HG03521 (cell line): ENCODE data around the gene ADAT1.

Source experiments
- ATAC-seq: cut with Tn5 transposase; IDR thresholded peaks from one replicate; pipeline ENCODE4 v1.9.1; 2021; ENCODE audit warnings: mild to moderate bottlenecking, moderate library complexity; ENCODE audit not compliant: unreplicated experiment

The ADAT1 gene

DNA sequence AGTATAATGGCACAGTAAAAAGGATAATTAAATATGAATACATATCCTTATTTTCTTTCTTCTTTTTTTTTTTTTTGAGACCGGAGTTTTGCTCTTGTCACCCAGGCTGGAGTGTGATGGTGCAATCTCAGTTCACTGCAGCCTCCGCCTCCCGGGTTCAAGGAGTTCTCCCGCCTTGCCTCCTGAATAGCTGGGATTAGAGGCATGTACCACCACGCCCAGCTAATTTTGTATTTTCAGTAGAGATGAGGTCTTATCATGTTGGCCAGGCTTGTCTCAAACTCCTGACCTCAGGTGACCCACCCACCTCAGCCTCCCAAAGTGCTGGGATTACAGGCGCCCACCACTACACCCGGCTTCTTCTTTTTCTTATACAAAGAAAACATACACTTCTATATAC is 44.9 kb downstream of the ADAT1 start:
- no peak for ATAC-seq

DNA sequence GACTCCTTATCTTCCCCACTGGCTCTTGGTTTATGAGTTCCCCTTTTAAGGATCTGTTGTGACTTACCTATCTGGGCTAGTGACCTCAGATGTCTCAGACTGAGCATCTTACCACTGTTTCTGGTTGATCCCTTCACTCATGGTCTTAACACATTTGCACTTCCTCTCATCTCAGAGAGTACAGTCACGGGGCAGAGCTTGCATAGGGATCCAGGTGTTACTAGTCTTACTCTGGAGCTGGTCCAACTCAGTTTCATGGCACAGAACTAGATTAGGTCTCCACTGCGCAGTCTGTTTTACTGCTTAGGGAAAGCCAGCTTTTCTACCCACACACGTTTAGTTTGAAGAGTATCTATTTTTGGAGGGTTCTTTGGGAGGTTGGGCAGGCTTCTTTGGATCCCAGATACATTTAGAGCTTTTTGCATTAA is 46.7 kb downstream of the ADAT1 start:
- ATAC-seq: no peak

DNA sequence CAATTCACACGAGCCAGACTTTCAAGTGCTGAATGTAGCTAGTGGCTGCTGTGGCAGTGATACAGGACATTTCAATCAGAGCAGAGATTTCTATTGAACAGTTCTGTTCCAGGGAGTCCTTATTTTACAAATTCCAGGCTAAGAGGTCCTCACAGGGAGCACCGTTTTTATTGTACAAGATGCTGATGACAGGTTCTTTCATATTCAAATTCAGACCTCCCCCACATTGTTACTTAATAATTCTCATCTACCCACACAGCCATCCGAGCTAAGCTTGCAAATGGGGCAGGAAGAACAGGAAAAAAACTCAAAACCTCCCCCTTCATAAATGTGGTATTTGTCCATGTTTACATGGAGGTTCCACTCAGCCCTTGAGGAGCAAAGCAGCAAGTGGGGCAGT is 47.1 kb downstream of the ADAT1 start:
- no peak for ATAC-seq

DNA sequence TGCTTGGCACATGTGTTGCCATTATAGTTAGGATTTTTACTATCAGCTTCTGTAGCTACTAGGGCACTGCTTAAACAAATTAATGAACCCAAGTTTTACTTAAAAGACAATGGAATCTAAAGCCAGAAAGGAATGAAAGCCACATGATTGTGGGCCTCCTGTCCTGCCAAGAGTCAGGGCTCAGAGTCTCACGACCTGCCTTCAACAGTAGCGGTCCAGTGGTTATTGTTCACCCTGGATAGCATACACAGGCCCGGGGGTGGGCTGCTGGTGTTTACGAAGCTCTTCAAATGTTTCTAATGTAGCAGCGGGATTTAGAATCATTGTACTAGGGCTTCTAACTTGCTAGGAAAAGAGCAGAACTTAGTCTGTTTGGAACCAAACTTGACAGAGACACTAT is 49.1 kb downstream of the ADAT1 start:
- no peak for ATAC-seq

DNA sequence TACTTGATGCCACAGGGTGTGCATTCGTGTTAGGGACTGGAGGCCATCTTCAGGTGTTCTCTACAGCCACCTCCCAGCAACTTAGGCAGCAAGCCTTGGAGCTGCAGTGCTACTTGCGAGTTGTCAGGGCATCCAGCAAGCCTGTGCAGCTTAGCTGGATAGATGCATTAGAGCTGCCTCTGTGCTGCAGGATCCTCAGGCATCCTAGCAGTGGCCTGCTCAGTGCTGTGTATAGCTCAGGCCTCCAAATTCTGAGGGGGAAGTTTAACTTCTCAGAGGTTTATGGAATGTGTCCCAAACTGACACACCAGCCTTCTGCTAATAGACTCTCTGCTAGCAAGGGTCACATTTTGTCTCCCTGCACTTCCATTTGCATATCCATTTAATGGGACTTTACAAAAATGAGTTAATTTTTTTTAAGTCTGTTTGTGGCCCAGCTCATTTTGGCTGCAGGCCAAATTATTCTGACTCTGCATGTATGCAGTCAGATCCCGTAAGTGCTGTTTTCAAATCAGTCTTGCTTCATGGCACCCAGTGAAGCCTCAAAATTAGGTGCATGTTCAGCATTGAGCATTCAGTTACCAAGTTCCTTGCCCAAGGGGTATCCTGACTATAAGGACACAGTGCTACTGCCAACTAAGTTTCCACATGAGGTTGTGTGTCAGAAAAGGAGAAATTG is 50.1 kb downstream of the ADAT1 start:
- ATAC-seq: no peak

DNA sequence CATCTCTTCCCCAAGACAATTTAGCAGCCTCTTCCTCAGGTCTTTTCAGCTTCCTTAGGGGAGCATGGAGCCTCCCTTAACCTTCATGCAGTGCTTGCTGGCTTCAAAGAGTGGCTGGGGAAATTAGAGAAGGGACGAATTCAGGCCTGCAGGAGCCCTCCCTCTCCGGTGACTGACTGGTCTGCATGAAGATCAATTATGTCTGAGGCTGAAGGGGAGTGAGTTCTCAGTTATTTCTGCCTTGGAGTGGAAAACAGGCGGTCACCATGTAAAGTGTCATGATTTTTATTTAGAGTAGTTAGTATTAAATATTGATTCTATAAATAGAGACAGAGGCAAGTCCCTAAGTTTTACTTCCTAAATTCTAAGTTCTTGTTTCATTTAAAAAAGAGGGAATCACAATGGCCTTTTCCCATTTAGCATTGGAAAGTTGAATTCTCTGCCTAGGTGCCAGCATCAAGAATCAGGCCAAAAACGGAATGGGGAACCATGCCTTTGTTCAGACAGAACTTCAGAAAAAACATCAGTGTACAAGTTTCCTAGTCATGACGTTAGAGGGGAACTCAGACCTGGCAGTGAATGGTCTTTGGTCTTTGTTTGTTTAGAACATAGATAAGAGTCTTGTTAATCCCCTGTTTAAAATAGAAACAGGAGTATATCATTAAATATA is 52.5 kb downstream of the ADAT1 start:
- ATAC-seq: no peak

DNA sequence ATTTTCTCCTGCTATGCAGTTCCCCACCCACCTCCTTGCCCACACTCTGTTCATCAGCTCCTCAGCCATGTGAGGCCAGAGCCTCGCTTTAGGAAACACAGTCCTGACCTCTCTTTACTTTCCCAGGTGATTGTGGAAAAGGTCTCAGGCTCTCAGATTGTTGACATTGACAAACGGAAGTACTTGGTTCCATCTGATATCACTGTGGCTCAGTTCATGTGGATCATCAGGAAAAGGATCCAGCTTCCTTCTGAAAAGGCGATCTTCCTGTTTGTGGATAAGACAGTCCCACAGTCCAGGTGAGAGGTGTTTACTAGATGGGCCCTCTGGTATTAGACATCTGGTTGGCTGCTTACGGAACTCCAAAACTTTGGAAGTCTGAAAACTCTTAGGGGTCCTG is 55.2 kb downstream of the ADAT1 start:
- no peak for ATAC-seq

DNA sequence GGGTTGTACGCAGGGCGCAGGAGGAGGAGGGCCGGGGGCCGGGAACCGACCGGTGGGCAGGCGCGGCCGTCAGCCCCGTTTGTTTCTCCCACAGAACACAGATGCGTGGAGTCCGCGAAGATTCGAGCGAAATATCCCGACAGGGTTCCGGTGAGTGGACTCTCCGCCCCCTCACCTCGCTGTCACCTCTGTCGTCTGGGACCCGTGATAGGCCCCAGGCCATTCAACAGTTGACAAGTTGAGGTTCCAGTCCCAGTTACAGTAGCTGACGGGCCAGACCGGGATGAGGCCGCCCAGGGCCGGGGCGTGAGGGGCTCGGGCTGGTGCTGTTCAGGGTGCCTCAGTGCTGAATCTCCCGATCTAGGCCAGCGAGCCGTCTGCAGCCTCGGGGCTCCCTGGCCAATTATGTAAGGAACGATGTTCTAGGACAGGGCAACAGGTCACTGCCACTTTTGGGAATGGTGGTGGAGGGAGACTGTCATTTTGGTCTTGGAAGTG is 56.3 kb downstream of the ADAT1 start:
- no peak for ATAC-seq

DNA sequence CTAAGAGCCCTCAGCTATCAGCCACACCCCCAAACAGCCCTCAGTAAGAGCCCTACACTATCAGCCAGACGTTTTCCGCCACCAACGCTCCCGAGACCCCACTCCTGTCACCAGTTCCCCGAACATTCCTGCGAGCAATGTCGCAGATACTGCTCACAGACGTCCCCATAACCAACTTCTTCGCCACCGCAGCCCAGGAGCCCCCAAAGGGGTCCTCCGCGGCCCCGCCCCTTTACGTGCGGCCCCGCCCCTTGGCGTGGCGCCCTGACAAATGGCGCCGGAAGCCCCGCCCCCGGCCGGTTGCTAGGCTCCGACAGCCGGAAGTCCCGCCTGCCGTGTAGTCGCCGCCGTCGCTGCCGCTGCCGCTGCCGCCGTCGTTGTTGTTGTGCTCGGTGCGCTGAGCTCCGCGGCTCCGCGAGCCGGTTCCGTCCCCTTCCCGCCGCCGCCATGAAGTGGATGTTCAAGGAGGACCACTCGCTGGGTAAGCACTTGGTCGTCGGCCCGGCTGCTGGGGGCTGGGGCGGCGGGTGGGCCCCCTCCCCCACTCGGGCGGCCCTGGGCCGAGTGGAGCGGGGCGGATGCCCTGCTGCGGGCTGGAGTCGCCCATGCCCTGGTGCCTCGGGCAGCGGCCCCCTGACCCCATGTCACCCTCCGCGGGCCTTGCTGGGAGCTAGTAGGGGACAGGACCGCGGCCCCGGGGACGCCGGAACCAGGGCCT is 56.9 kb downstream of the ADAT1 start, which contains the start of gene GABARAPL2:
Gene GABARAPL2 (plus strand): TSS at position 340 of the 718 bp plus-strand sequence. CDS start 108 bp downstream, at position 448.
- peak; percentile 72 for ATAC-seq

DNA sequence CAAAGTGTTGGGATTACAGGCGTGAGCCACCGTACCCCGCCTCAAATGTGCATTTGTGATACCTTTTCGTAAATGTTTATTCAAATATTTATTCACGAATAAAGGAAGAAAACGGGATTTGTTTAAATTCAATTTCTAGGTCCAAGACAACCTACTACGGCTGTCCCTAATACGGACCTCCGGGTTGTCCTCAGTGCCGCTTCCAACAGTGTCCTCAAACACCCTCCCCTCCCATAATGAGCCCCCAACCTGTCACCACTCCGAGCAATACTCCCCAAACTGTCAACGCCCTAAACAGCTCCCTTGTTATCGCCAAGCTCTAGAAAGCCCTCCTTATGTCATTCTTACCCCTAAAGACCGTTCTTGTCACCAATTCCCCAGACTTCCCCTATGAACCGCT is 57.4 kb downstream of the ADAT1 start:
- ATAC-seq: peak; percentile 5

DNA sequence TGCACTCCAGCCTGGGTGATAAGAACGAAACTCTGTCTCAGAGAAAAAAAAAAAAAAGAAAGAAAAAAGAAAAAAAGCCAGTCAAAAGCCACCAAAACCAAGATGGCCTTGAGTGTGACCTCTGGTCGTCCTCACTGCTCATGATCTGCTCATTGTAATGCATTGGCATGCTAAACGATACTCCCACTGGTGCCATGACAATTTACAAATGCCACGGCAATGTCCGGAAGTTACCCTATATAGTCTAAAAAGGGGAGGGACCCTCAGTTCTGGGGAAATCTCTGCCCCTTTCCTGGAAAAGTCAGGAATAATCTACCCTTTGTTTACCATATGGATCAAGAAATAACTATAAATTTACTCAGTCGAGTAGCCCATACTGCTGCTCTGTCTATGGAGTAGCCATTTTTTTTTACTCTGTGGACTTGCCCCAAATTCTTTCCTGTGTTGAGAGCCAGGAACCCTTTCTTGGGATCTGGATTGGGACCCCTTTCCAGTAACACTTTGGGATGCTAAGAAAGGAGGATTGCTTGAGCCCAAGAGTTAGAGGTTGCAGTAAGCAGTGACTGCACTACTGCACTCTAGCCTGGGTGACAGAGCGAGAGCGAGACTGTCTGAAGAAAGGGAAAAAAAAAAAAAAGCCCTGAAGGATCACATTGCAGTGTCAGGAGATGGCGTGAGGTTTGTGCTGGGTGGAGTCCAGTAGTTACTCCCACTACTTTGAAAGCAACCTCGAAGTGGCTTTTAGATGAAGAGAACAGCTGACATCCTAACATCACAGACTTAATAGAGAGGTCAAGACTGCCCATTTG is 63.3 kb downstream of the ADAT1 start:
- no peak for ATAC-seq

DNA sequence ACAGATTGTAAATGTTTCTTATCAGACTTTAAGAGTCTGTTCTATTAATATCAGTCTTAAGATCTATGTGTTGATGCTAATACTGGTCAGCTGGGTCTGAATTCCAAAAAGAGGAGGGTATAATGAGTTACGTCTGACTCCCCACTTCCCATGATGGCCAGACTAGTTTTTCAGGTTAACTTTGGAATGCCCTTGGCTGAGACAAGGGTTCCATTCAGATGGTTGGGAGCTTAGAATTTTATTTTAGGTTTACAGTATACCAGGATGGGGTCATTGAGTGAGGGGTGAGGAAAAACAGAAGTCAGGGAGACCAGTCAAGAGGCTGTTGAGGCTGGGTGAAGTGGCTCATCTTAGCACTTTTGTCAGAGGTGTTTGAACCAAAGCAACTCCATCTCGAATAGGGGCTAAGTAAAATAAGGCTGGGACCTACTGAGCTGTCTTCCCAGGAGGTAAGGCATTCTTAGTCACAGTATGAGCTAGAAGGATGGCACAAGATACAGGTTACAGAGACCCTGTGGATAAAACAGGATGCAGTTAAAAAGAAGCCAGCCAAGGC is 64.2 kb downstream of the ADAT1 start:
- no peak for ATAC-seq

DNA sequence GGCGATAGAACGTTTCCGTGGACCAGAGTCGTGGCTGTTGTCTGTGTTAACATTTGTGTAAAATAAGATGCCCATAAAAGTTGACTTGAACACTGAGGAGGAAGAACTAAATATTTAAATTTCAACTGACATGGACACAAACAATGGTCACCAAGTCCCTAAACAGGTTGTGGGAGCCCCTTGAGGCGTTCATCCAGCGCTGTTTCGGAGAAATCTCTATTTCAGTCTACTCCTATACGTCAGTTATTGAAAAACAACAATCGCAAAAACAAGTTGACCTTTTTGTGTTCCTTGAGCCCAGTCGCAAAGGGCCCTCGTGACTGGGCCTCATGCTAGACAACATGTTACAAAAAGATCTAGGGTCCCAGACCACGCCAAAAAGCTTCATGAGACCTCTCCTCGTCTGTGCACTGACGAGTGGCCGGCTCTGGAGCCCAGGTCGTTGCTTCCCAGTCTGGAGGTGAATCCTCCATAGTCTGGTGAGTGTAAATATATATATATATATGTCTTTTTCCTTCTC is 66.6 kb downstream of the ADAT1 start:
- ATAC-seq: no peak

DNA sequence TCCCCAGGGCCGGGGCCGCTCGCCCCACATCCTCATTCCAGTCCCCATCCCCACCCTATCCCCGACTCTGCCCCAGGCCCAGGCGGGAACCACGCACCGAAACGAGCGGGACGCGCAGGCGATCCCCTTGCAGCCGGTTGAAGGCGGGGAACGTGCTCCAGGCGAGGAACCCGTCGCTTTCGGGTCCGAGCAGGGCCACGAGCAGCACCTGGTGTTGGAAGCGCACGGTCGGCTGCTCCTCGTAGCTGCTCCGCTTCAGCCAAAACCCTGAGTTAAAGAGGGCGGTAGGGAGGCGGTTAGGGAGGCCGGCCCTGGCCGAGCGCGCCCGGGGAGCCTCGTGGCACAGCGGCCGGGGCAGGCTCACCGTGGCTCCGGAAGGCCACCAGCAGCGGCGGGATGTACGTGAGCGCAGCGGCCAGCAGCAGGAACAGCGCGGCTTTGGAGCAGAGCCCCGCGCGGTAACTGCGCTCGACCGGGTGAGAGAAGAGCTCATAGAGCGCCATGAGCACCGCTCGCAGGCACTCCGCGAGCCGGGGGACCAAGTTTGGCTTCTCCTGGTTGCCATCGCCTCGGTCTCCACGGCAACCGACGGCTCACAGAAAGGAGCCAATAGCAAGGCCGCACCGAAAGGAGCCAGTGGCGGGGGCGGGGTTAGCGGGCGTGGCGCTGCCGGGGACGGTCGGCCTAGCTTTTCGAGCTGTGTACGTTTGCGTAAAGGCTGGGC is 67.2 kb downstream of the ADAT1 start, which contains the start of gene TMEM231:
Gene TMEM231 (minus strand): TSS at position 546 of the 724 bp plus-strand sequence. CDS start 43 bp downstream, at position 503.
- ATAC-seq: peak; percentile 96

DNA sequence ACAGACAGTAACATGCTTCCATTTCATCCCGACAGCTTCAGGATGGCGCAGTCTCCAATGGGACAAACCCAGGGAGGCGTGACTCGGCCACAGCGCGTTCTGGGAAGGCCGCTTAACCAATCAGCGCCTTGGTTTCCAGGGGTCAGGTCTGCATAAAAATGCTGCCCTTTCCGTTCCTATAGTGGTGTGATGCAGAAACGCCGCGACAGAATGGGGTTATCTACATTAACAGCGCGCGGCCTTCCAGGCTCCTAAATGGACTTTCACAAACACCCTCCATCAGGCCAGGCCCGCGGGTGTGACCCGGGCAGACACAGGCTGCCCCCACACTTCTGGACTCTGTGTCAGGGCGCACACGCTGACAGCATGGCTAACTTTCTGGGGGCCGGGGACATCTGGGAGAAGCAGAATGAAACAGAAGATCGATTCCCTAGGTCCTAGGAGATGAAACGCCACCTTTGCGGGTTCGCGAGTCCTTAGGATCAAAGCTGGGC is 67.8 kb downstream of the ADAT1 start:
- no peak for ATAC-seq

DNA sequence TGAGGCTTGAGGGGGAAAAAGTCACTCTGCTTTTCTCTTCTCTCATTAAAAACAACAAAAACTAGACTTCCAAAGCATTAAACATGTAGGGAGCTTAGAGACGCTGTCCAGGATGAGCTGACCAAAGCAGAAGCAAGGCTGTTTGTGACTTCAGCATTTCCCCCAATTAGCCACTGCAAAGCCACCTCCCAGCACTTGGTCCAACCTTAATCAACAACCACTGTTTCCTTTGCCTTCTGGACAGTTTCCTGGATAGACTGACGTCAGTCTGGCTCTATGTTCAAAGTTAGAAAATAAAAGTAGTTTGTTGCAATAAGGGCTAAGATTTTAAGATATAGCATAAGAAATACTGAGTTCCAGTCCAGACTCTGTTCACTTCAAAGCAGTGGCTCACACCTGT is 70.1 kb downstream of the ADAT1 start:
- no peak for ATAC-seq

DNA sequence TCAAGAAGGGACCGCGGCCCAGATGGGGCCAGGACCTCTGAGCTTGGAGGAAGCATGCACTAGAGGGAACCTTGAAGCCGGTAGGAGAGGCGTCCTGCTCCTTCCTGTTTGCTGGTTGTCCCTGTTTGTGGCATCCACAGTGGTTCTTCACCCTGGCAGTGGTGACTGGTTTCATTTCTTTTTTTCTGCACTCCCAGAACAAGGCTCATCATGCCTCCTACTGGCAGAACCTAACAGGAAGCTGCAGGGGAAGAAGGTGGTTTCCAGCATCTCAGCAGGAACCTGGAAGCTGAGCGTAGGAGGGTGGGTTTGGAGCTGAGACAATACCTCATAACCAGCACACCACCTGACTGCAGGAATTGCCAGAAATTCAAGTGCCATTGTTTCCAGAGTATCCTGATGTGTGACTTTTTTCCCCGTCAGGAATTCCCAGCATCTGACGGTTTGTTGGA is 72.8 kb downstream of the ADAT1 start:
- no peak for ATAC-seq
